DMS53 (cell line): ENCODE measurements around the gene HTR7.
"Not testable (repeated sequence)": the region's sequence is repeated elsewhere in the genome, so short reads cannot be mapped to it uniquely, and the experiment has no call there.

Source experiments
- DNase-seq: peaks from one replicate; lab custom pipeline; 2025; lab: John Stamatoyannopoulos, UW

Gene HTR7

DNA sequence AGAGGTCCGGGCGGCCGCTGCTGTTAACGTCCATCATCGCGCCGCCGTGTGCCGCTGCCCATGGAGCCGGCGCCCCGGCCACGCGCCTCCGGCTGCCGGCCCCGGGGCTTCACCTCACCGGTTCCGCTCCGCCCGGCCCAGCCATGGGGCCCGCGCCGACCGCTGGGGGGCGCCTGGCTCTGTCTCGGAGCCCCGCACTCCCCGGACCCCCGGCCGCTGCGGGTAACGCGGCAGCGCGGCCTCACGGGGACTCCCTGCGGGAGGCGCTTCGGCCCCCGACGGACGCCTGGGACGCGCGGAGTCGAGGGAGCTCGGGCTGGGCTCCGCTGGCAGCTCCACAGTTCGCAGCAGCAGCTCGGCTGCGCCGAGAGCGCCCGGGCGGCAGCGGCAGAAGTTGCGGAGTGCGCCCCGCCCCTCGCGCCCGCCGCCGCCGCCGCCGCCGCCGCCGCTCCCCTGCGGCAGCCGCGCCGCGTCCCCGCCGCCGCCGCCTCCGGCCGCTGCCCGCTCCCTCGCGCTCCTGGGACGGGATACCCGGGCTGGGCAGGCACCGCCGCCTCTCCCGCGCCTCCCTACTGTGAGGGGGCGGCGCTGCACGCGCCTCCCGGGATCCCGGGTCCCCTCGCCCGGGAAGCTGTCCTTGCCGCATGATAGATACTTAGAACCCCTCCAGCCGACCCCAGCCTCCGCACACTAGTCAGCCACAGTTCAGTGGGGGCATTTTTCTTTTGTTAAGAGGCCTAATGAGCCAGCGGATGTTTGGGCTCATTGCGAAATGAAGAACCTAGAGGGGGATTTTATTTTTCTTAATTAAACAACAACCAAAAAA lies at the start of gene HTR7:
TSS of gene HTR7 (minus strand) at position 405 of the 826 bp plus-strand sequence. CDS start at position 37, 368 bp downstream.
- peak; percentile 78 for DNase-seq

DNA sequence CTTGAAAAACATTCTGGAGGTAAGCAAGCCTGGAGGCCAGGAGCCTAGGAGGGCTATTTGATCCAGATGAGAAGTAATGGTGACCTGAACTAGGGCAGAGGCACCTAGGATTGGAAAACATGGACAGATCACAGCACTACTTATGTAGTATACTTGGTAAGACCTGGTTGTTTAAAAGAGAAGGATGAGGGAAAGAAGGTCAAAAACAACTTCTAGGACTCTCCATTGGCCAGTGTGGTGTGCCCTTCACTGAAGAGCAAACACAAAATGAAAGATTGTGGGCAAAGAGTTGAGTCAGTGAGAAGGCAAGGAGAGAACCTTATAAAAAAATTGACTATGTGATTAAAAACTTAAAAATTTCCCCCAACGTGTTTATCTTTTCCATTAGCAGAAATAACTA lies 48.8 kb upstream of the HTR7 start:
- DNase-seq: no peak

DNA sequence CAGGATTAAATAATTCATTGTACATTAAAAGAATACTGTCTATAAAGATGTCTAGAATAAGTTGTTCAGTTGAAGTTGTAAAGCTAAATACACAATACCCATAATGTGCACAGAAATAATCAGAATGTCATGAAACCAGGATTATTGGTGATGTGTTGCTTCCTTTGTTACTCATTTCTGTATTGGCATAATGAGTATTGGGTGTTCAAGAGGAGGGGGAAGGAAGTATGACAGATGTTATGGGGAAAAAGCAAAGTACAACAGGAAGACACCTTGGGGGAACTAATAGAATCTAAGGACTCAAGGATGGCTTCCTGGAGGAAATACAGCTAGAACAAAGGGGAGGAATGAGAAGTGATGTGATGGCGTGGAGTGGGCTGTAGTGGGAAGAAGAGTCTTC lies 48.1 kb upstream of the HTR7 start:
- no peak for DNase-seq

DNA sequence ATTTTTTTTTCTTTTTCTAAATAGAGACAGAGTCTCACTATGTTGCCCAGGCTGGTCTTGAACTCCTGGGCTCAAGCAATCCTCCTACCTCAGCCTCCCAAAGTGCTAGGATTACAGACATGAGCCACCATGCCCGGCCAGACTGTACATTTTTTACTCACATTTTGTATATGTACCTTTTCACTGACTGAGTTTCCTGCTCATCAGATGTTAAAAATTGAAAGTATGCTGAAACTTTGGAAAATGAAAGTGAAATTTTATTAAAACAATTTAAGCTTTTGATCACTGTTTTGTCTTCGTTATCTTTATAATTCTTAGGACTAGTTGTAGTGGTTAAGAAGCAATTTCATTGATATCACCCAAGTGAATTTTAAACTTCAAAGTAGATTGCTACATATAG lies 39.1 kb upstream of the HTR7 start:
- DNase-seq: not testable (repeated sequence)

DNA sequence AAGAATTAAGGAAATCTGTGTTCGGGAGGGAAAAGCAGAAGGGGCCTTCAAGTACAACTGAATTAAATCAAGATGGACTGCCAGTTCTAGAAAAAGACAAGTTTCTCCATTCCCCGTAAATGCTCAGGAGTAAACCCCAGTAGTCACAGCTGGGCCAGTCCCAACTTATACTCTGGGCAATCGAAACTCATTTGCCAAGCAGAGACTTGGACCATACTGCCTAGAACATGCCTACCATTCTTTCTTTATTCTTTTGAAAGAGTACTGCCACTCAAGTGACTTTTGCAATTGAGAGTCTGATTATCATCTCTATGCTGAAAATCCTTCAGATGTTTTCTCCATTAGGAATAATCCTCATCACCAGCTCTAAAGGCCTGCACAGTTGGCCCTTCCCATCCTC lies 35.4 kb upstream of the HTR7 start:
- DNase-seq: no peak

DNA sequence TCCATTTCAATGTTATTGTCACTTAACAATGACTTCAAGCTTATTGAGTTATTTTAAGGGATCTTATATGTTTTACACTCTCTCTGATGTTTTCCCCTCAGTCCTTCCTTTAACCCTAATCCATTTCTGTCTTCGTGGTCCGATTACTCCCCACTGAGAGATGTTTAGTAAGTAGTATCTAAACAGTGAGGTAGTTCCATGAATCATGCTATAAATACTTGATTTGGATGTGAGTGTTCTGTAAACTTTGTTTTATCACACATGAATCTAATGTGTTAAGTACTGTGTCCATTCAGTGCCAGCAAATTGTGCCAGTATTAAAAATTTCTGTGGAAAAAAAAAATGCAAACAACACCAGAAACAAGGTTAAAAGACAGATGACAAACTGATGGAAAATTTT lies 32.5 kb upstream of the HTR7 start:
- DNase-seq: no peak

DNA sequence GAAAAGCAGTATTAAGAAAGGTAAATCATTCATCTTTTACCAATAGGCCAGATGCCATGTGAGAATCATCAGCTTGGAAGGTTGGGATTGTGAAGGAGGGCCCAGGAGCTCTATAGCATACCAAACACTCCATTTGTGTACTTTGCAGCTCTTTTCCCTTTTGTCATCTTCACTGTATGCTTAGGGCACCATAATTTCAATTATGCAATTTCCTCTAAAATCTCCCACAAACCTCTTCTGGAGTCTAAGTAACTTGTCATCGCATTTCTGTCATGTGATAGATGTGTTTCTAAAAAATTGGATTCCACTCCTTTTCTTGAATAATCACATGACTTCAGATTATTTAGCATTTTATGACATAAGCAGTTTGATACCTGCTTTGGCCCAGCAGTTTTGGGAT lies 31.8 kb upstream of the HTR7 start:
- no peak for DNase-seq

DNA sequence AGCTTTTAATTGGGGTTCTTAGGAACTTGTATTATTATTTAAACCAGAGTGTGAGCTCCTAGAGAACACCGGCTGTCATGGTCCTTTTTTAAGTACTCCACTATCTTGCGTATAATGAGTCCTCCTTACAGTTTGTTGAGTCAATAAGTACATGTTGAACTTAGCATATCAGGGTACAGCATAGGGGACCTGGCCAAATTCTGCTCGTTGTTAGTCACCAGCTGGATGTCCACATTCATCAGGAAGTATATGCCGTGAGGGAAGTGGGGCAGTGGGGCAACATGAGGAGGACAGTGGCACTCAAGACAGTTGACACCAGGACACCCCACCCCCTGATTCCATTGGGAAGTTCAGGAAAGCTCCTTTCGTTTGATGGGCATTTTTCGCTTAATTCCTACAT lies 30.5 kb upstream of the HTR7 start:
- DNase-seq: no peak

DNA sequence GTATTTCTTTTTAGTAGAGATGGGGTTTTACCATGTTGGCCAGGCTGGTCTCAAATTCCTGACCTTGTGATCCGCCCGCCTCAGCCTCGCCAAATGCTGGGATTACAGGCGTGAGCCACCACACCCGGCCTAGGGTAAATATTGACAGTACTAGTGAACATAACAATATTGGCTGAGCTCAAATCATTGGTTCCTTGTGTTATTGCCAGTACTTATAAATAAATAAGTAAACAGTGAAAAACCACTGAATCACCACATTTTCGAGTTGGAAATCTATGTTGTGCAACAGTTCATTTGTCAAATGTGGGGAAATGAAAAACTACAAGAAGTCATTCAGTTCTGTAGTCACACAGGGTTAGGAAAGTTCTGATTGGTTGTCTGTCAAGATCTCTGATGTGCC lies 29.7 kb upstream of the HTR7 start:
- peak; percentile 28 for DNase-seq

DNA sequence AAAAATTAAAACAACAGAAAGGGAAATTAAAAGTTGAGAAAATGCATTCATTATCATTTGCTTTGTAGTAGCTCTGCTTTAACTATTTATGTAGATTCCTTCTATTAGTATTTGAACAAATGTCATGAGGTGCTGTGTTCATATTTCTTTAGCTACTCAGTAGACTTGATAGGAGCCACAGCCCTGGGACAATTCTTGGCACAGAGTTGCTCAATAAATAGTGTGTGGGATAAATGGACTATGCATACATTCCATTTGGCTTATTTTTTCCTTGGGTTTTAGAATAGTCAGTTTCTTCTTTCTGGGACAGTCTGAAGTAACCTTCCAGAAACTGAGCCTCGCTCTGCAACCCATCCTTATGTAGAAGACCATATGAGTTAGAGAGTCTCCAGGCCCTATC lies 27.3 kb upstream of the HTR7 start:
- no peak for DNase-seq

DNA sequence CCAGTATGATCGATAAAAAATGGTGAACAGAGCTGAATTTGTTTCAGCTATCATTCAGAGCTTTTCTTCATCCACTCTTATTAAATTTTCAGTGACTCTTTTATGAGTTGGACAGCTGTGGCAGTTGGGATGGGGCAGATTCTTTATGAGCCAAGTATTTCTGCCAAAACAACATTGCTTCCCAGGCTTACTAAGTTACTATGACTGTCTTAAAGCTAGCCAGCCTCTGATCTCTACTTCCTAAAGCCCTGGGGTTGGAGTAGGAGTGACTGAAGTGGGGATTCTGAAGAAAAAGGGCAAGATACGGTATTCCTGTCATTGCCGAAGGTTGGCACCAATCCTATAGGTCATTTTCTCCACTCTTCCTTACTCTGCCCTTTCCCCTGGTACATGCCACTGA lies 26.6 kb upstream of the HTR7 start:
- no peak for DNase-seq

DNA sequence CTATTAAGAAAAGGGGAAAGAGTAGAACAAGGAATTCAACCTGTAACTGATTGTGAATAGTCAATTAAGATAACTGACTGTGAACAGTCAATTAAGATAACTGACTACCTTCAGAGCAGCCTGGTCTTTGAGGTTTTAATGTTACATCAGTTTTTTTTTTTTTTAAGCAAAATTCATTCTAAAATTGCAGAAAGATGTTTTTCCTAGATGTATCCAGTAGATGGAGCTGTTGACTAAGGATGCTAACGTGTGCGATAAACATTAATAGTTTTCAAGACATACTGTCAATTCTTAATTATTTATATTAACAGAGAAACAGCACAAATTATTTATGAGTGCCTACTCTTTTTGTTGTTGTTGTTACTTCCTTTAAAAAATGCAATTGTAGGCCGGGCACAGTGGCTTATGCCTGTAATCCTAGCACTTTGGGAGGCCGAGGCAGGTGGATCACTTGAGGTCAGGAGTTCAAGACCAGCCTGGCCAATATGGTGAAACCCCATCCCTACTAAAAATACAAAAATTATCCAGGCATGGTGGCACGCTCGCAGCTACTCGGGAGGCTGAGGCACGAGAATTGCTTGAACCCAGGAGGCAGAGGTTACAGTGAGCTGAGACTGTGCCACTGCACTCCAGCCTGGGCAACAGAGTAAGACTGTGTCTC lies 22.4 kb upstream of the HTR7 start:
- peak; percentile 61 for DNase-seq

DNA sequence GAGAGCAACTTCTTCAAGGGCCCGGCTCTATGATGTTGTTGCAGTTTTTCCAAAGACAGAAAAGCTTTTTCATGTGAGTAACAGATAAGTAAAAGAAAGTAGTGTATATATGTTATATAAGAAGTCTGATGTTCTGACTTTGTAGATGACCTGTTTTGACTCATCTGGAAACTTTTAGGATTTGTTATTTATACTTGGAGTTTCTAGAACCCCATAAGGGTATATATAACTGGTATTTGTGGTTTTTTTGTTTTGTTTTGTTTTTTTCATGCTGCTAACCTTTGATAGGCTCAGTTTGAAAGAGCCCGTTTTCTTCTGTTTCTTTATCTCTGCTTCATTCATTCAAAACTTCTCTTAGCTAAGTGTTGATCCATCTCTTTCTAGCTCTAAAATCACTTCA lies 21.2 kb upstream of the HTR7 start:
- no peak for DNase-seq

DNA sequence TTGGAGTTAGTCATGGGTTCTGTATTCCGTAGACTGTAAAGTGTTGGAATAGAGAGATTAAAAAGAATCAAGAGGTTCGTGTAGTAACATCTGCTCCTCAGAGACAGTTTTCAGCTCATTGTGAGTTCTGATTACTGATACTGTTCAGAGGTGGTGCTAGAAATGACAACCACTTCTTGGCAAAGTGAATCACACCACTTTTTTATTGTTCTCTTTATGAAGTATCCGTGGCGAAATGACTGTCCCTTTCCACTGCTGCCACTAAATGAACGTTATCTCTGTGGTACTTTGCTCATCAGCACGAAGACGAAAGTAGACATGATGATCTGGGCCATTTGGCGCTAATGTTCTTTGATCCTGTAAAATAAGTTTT lies 14.8 kb upstream of the HTR7 start:
- no peak for DNase-seq

DNA sequence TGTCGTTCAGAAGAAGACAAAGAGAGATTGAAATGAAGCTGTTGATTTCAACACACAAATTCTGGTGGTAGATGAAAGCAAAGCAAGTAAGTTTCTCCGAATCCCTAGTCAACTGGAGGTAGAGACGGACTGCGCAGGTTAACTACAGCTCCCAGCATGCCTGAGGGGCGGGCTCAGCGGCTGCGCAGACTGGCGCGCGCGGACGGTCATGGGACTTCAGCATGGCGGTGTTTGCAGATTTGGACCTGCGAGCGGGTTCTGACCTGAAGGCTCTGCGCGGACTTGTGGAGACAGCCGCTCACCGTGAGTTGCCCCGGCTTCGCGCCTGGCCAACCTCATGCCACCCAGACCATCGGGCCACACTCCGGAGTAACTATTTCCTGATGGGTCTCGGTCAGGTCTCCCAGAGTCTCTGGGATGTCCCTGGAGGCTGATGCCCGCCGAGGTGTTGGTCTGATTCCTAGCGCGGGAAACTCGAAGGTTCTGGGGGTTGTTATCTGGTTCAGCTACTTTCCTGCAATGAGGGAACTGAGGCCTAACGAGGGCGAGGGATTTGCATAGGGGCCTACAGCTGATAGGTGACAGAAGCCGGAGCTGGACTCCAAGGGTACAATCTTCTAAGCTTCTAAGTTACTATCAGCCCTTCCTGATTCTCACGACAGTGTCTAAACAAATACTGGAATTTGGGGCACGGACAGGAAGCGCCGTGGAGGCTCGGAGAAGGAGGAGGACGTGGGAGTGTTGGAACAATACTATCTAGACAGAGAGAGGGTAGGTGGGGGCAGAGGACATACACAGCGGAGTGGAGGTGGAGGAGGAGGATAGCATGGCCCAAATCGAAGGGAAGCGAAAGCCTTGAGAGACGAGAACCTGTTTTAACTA lies 14.2 kb upstream of the HTR7 start, which contains the start of gene RPP30:
TSS of gene RPP30 (plus strand) at position 209 of the 882 bp plus-strand sequence. CDS start at position 222, 13 bp downstream.
- DNase-seq: peak; percentile 89

DNA sequence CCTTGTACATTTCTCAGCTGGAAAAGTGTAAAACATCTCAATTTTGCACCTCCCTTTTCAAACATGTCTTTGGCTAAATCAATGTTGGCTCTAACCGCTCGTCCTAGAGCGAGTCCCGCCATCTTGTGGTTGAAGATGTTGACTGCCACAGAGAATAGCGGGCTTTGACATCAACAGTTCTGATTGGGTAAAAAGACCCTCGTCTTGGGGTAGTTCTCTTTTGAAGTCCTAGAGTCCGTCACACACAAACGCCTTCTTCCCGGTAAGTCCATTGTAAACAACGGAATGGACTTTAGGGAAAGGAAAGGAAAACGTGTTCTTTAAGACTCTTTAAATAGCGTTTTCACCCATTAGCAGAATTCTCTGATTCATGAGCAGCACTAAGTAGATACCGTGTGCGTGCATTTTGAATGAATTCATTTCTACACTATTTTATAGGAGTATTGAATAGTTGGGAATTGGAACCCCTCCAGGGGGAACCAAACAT lies 13.5 kb upstream of the HTR7 start:
- DNase-seq: peak; percentile 83

DNA sequence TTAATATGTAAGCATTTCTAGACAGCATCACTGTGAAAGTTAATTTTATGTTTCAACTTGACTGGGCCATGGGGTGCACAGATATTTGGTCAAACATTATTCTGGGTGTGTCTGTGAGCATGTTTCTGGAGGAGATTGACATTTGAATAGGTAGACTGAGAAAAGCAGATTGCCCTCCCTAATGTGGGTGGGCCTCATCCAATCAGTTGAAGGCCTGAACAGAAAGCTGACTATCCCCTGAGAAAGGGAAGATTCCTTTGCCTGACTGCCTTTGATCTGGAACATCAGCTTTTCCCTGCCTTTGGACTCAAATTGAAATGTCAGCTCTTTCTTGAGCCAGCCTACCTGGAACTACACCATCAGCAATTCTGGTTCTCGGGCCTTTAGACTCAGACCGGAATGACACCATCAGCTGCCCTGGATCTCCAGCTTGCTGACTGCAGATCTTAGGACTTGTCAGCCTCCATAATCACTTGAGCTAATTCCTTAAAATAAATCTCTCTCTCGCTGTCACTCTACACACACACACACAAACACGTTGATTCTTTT lies 8.3 kb upstream of the HTR7 start:
- no peak for DNase-seq

DNA sequence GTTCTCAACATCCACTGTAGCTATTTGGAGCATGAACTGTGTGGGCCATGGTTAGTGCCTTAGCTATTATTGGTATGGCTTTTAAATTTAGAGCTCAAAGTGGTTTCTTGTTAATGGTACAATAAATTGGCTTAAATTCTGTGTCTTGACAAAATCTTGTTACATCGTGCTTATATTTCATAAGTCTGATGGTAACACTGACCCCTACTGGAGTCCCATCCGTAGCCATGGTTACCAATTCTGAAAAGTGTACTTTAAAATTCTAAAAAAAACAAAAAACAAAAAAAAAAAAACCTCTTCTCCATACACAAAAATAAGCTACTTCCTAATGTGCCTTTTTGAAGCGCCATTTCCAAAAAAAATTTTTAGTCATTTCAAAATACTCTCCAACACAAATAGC lies 7.6 kb upstream of the HTR7 start:
- DNase-seq: peak; percentile 15

DNA sequence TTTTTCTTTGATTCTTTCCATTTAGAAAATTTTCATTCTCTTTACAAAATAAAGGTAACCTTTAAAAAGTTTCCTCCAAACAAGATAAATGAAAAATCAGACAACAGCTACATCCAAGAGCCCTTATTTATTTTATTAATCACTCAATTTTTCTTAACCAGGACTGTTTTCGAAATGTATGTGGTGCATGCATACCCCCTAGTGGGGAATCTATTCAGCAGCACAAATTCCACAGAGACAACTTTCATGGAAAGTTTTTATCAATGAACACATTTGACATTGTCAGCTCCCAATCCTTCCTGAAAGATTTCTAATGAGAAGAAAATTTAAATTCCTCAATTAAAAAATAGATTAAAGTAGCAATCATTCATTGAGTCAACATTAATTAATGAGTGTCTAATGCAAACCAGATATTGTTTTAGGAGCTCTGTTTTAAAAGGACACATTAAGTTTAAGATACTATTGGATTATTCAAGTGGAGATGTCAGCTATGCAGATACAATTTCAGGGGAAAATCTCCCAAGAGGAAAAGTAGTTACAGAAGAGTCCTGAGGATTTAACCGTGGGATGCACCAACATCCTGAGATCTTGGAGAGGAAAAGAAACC lies 5.2 kb upstream of the HTR7 start:
- DNase-seq: peak; percentile 54

DNA sequence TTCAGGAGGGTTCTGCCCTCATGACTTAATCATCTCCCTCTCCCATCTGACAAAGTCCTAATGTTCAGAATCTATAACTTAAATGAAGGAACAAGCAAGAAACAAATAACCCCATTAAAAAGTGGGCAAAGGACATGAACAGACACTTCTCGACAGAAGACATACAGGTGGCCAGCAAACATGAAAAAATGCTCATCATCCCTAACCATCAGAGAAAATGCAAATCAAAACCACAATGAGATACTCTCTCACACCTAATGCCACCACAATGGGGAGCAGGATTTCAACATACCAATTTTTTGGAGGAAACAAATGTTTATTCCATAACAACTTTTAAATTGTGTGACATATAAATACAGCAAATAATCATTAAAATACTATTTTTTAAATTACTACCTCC lies 3.0 kb upstream of the HTR7 start:
- no peak for DNase-seq

DNA sequence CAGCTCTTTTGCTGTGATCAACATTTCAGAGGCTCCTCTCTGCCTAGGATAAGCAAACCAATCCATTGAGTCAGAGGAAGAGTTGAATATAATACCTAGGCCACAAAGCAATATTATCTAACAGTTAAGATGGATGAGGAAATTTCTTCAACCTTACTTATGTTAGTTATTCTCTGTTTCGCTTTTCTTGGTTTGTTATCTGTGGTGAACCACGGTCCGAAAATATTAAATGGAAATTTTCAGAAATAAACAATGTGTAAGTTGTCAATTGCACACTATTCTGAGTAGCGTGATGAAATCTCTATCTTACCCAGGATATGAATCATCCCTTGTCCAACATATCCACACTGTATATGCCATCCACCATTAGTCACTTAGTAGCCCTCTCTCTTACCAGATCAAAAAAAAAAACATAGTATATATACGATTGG lies 1.5 kb upstream of the HTR7 start:
- peak; percentile 29 for DNase-seq
